GM10847 (cell line): ENCODE measurements around the gene C4BPA.

ENCODE experiments used
- POLR2A ChIP-seq: IDR thresholded peaks from 2 replicates; pipeline ENCODE4 v1.6.1; 2011; ENCODE audit not compliant: insufficient read length; ENCODE audit errors: extremely low read depth

C4BPA gene

DNA sequence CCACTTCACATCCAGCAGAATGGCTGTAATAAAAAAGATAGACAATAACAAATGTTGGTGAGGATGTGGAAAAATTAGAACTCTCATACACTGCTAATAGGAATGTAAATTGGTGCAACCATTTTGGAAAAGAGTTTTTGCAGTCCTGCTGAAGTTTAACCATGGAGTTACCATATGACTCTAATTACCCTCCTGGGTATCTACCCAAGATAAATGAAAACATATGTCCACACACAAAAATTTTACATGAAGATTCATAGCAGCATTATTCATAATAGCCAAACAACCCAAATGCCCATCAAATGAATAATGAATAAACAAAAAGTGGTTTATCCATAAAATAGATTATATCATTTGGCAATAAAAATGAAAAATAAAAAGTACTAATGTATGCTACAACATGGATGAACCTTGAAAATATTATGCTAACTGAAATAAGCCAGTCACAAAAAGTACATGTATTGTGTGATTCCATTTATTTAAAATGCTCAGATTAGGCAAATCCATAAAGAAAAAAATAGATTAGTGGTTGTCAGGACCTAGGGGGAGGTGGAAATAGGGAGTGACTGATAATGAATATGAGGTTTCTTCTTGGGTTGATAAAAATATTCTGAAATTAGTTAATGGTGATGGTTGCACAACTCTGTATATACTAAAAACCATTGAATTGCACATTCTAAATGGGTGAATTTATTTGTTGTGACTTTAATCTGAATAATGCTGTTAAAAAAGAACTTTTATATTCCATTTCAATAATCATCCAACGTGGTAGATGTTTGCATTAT, 26.4 kb downstream of the C4BPA start:
- no peak for TF ChIP-seq POLR2A

DNA sequence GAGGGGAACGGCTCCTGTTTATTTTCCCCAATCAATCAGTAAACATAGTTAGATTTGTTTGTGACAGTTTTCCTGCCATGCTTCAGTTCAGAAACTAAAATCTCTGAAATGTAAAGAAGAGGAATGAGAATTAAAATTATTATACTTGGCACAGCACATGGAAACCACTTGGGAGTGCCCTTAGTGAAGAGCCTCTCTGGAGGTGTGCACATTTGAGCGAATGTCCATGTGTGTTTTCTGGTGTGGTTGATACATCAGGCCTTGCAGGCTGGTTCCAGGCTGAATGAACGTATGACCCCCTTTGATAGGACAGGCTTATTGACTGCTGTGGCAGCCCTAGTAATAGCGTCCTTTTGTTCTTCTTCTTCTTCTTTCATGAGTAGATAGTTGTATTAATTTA, 27.1 kb downstream of the C4BPA start:
- no peak for TF ChIP-seq POLR2A

GRCh38 chr1:207134581-207134980, 30.5 kb downstream of the C4BPA start:
- no peak for TF ChIP-seq POLR2A

DNA sequence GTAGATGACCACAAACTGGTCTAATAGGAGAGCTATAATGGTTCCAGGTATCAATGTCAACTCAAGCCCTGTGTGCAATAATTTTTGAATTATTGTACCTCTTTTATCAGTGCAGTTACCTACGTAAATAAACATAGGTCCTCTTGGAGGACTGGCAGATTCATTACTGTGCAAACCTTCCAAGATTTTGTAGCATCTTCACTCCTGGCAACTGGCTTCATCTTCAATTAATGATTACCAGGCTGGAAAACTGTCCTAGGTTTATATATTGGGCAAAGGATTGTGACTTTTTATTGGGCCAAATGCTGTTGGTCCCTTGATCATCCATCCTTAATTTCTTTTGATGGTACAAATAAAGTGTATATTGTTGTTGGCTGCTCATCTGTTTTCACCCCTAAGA, 35.6 kb downstream of the C4BPA start:
- TF ChIP-seq POLR2A, result no peak

GRCh38 chr1:207140536-207140935, 36.5 kb downstream of the C4BPA start:
- no peak for TF ChIP-seq POLR2A

GRCh38 chr1:207145401-207146058, 41.5 kb downstream of the C4BPA start:
- TF ChIP-seq POLR2A, result no peak

- no peak for TF ChIP-seq POLR2A
Observed at GRCh38 chr1:207151920-207152319, 47.9 kb downstream of the C4BPA start.

DNA sequence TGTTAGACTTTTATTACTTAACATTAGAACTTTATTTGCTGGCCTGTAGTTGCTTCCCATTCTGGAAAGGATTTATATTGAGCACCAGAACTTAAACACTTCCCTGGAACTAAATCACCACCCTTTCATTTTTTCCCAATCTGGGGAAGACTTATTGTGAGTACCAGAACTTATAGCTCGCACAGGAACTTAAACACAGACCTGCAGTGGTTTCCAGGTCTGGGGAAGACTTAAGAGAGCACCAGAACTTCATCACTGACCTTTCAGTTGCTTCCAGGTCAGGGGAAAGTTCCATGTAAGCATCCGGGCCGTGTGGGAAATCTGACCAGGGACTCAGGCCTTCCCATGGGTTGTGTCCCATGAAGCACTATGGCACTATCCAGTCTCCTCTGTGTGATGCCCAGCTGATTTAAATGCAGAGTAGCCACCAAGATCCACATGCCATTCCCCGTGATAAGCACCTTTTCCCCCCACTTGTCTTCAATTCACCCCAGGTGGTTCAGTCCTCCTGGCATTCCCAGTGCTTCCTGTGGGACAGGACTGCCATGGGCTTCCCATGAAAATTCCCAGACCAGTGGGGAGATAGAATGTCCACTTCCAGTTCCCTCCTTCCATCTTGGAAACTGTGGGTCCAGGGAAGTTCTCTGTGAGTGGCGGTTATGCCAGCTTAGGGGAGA, 48.9 kb downstream of the C4BPA start:
- no peak for TF ChIP-seq POLR2A

DNA sequence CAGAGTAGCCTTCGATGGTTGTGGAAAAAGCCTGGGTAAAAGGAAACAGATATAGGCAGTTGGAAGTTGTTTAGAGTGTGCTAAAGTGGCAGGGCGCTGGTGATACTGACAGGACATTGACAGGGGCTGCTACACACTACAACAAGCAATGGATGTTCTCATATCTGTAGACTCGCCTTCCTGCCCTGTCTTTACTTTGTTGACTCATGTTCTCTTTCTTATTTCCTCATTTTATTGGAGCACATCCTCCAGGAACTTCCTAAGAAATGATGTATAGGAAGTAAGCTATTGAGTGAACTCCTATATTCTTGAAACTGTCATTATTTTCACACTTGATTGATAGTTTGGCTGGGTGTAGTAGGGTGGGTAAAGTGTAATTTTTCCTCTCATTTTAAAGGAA, 51.0 kb downstream of the C4BPA start:
- no peak for TF ChIP-seq POLR2A

GRCh38 chr1:207156095-207156494, 52.1 kb downstream of the C4BPA start:
- no peak for TF ChIP-seq POLR2A

- no peak for TF ChIP-seq POLR2A
Observed at GRCh38 chr1:207156826-207157225, 52.8 kb downstream of the C4BPA start.

GRCh38 chr1:207164086-207164485, 60.1 kb downstream of the C4BPA start:
- no peak for TF ChIP-seq POLR2A

GRCh38 chr1:207172321-207172720, 68.3 kb downstream of the C4BPA start:
- TF ChIP-seq POLR2A, result no peak

- no peak for TF ChIP-seq POLR2A
Observed at GRCh38 chr1:207172885-207173284, 68.9 kb downstream of the C4BPA start.

DNA sequence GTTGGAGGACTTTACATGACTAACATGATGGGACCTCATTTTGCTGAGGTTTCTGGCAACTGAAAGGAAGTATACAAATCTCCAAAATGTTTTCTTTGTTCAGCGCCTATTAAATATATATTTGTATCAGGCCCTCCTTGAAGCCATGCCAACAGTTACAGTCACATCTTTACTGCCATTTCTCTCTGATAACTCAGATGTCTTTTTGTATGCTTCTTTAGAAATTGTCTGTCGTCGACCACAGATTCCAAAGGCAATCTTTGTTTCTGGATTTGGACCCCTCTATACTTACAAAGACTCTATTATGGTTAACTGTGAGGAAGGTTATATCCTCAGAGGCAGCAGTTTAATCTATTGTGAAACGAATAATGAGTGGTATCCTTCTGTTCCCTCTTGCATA, 69.4 kb downstream of the C4BPA start:
- TF ChIP-seq POLR2A, result no peak

DNA sequence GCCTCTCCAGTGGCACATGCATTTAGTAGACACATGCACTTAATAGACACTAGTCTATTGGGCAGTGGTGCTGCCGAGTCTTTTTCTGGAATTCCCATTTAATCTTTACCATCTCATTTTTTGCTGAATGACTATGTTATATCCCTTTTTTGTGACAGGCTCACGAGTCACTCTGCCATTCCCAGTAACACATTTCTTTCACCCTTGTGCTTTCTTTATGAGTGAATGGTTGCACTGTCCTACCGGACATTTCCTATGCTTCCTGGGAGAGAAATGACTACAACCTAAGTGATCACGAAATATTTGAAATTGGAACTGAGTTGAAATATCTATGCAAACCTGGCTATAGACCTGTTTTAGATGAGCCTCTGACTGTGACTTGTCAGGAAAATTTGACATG, 70.9 kb downstream of the C4BPA start:
- no peak for TF ChIP-seq POLR2A

DNA sequence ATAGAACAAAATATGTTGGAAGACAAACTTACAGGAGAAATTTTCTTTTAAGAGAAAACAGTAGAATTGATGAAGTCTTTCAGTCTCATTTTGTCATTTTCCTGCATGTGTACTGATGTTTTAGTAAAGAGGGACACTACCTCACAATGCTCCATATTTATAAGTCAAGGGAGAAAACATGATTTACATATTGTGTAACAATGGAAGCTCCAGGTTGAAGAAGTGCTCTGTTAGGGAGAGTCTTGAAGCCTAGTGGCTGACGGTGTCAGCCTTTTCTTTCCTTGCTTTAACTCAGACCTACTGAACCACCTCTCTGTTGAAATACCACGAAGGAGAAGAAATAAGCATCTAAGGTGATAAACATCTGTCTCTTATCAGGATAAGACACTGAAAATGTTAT, 75.0 kb downstream of the C4BPA start:
- TF ChIP-seq POLR2A, result no peak

GRCh38 chr1:207181847-207182246, 77.8 kb downstream of the C4BPA start:
- no peak for TF ChIP-seq POLR2A
